Esophagus (tissue), 2 donors: ENCODE data around the gene ZFAND2A. TPM values are rescaled to one million over a fixed set of nuclear protein-coding genes. Genes with fewer than 3 reads are reported as not detected.
A peak's percentile ranks its signal among the peaks of the same experiment; 100 is the strongest.

ENCODE experiments used
- H3K27ac ChIP-seq, 2 donors: one replicate each; pipeline ENCODE4 v1.5.1; 2013; ENCODE audit warnings: low read depth in 2 of 2, mild to moderate bottlenecking in 2 of 2, inconsistent platforms in 1 of 2, low read length in 1 of 2, moderate library complexity in 1 of 2
- H3K27me3 ChIP-seq, 2 donors: one replicate each; pipeline ENCODE4 v1.6.1; 2013; ENCODE audit warnings: low read length in 2 of 2, control low read depth in 1 of 2, mild to moderate bottlenecking in 1 of 2; ENCODE audit not compliant: insufficient read depth in 2 of 2, control insufficient read depth in 1 of 2
- H3K36me3 ChIP-seq, 2 donors: one replicate each; pipeline ENCODE4 v1.6.1; 2013; ENCODE audit warnings: low read length in 1 of 2; ENCODE audit not compliant: control insufficient read depth in 2 of 2, insufficient read depth in 2 of 2
- H3K4me1 ChIP-seq, 2 donors: one replicate each; pipeline ENCODE4 v1.6.1; 2013; ENCODE audit warnings: low read length in 1 of 2; ENCODE audit not compliant: control insufficient read depth in 2 of 2, insufficient read depth in 2 of 2
- H3K4me3 ChIP-seq, 2 donors: one replicate each; pipeline ENCODE4 v1.5.1; 2013; ENCODE audit warnings: low read length in 2 of 2, mild to moderate bottlenecking in 2 of 2, low read depth in 1 of 2, moderate library complexity in 1 of 2
- H3K9me3 ChIP-seq, 2 donors: one replicate each; pipeline ENCODE4 v1.6.1; 2013; ENCODE audit warnings: mild to moderate bottlenecking in 2 of 2, low read depth in 1 of 2, low read length in 1 of 2, moderate library complexity in 1 of 2; ENCODE audit not compliant: control insufficient read depth in 2 of 2, insufficient read depth in 1 of 2
- WGBS, 2 donors: extraction: QIAGEN DNeasy Blood & Tissue Kit; methylation state at CpG; one replicate each; pipeline ENCODE4 v1.1.7; 2013; 5-methylcytosine and 5-hydroxymethylcytosine counted together
- polyA plus RNA-seq, 2 donors: library from polyadenylated mRNA; stranded (reverse); fragments of 200-250 nt; gene quantifications; one replicate each; pipeline ENCODE4 v1.2.3, GENCODE V29; 2013
- donor health status: healthy with polysubstance abuse.
- donor health status: Bipolar disorder and iron deficiency.

Gene ZFAND2A
- polyA plus RNA-seq, 2 donors: 24.8 to 38.1 TPM

- Histone ChIP-seq H3K36me3 (no peaks in the 10 kb centered on the region), H3K9me3 (no peaks in the 10 kb centered on the region), H3K27ac (no peak overlapping the region), H3K4me3 (no peak overlapping the region), H3K4me1 (peaks cover 2 to 8% of the 10 kb centered on the region in 2 donors), H3K27me3 (no peaks in the 10 kb centered on the region)
- WGBS, 2 donors: 92 to 94% methylated on average over 12 to 13 of the region's 13 CpGs
Observed at GRCh38 chr7:1129431-1129830, 30.6 kb downstream of the ZFAND2A start.

GRCh38 chr7:1127001-1127400 is 33.0 kb downstream of the ZFAND2A start:
- 93 to 96% methylated on average over 7 of the region's 7 CpGs for WGBS, 2 donors
- Histone ChIP-seq H3K4me1 (peaks cover 2 to 8% of the 10 kb centered on the region in 2 donors), H3K27me3 (no peaks in the 10 kb centered on the region), H3K4me3 (no peak overlapping the region), H3K36me3 (no peaks in the 10 kb centered on the region), H3K9me3 (no peaks in the 10 kb centered on the region), H3K27ac (no peak overlapping the region)

GRCh38 chr7:1125603-1125969 is 34.4 kb downstream of the ZFAND2A start:
- no peaks in the 10 kb centered on the region for H3K36me3 ChIP-seq
- 94 to 95% methylated on average over 16 of the region's 16 CpGs for WGBS, 2 donors
- H3K27ac ChIP-seq: no peak overlapping the region
- no peaks in the 10 kb centered on the region for H3K27me3 ChIP-seq
- H3K4me3 ChIP-seq: no peak overlapping the region
- no peaks in the 10 kb centered on the region for H3K9me3 ChIP-seq
- peaks cover 2 to 8% of the 10 kb centered on the region in 2 donors for H3K4me1 ChIP-seq

GRCh38 chr7:1124816-1125602 is 35.0 kb downstream of the ZFAND2A start:
- WGBS, 2 donors: 46 to 54% methylated on average over 23 of the region's 23 CpGs
- H3K4me3 ChIP-seq: no peak overlapping the region
- H3K27me3 ChIP-seq: no peaks in the 10 kb centered on the region
- peaks cover 2 to 8% of the 10 kb centered on the region in 2 donors for H3K4me1 ChIP-seq
- no peaks in the 10 kb centered on the region for H3K9me3 ChIP-seq
- H3K27ac ChIP-seq: peak overlapping the region; percentile 9 to 11
- H3K36me3 ChIP-seq: no peaks in the 10 kb centered on the region

- Histone ChIP-seq H3K4me3 (no peak overlapping the region), H3K36me3 (no peaks in the 10 kb centered on the region), H3K27me3 (no peaks in the 10 kb centered on the region), H3K27ac (peak overlapping the region; percentile 30 to 76), H3K4me1 (peaks cover 2 to 8% of the 10 kb centered on the region in 2 donors), H3K9me3 (no peaks in the 10 kb centered on the region)
- WGBS, 2 donors: 66 to 71% methylated on average over 11 of the region's 11 CpGs
Observed at GRCh38 chr7:1124164-1124563, 35.8 kb downstream of the ZFAND2A start.

GRCh38 chr7:1123715-1124114 is 36.3 kb downstream of the ZFAND2A start:
- peaks cover 2 to 8% of the 10 kb centered on the region in 2 donors for H3K4me1 ChIP-seq
- H3K27me3 ChIP-seq: no peaks in the 10 kb centered on the region
- 54% methylated on average over 17 of the region's 17 CpGs for WGBS, 2 donors
- no peak overlapping the region for H3K27ac ChIP-seq
- no peaks in the 10 kb centered on the region for H3K9me3 ChIP-seq
- no peak overlapping the region for H3K4me3 ChIP-seq
- H3K36me3 ChIP-seq: no peaks in the 10 kb centered on the region

GRCh38 chr7:1122832-1123501 is 37.0 kb downstream of the ZFAND2A start:
- no peak overlapping the region for H3K4me3 ChIP-seq
- no peaks in the 10 kb centered on the region for H3K9me3 ChIP-seq
- peaks cover 2 to 8% of the 10 kb centered on the region in 2 donors for H3K4me1 ChIP-seq
- peak overlapping the region; percentile 1 to 4 for H3K27ac ChIP-seq
- H3K36me3 ChIP-seq: no peaks in the 10 kb centered on the region
- WGBS, 2 donors: 83% methylated on average over 31 of the region's 31 CpGs
- no peaks in the 10 kb centered on the region for H3K27me3 ChIP-seq

- Histone ChIP-seq H3K27me3 (no peaks in the 10 kb centered on the region), H3K9me3 (no peaks in the 10 kb centered on the region), H3K27ac (no peak overlapping the region), H3K4me3 (no peak overlapping the region), H3K36me3 (no peaks in the 10 kb centered on the region), H3K4me1 (peaks cover 2 to 8% of the 10 kb centered on the region in 2 donors)
- 86 to 87% methylated on average over 28 of the region's 28 CpGs for WGBS, 2 donors
Observed at GRCh38 chr7:1121886-1122831, 37.8 kb downstream of the ZFAND2A start.

- Histone ChIP-seq H3K36me3 (no peaks in the 10 kb centered on the region), H3K9me3 (no peaks in the 10 kb centered on the region), H3K4me1 (peaks cover 2 to 8% of the 10 kb centered on the region in 2 donors), H3K27ac (no peak overlapping the region), H3K27me3 (no peaks in the 10 kb centered on the region), H3K4me3 (no peak overlapping the region)
- 95 to 96% methylated on average over 14 of the region's 14 CpGs for WGBS, 2 donors
Observed at GRCh38 chr7:1121476-1121875, 38.5 kb downstream of the ZFAND2A start.
